GM19324 (cell line): Measurements from ENCODE around the gene CALN1.
"Not testable (repeated sequence)": the region's sequence is repeated elsewhere in the genome, so short reads cannot be mapped to it uniquely, and the experiment has no call there.

Experiments used
- ATAC-seq: cut with Tn5 transposase; IDR thresholded peaks from one replicate; pipeline ENCODE4 v1.9.1; 2021; ENCODE audit warnings: mild to moderate bottlenecking, moderate library complexity; ENCODE audit not compliant: unreplicated experiment, low FRiP score

Gene CALN1

GRCh38 chr7:72412121-72412618 lies at the start of gene CALN1:
Gene CALN1 (minus strand): TSS chr7:72412338.
- ATAC-seq = not testable (repeated sequence)

GRCh38 chr7:72453471-72453870 lies 41.3 kb upstream of the CALN1 start:
- no peak for ATAC-seq

DNA sequence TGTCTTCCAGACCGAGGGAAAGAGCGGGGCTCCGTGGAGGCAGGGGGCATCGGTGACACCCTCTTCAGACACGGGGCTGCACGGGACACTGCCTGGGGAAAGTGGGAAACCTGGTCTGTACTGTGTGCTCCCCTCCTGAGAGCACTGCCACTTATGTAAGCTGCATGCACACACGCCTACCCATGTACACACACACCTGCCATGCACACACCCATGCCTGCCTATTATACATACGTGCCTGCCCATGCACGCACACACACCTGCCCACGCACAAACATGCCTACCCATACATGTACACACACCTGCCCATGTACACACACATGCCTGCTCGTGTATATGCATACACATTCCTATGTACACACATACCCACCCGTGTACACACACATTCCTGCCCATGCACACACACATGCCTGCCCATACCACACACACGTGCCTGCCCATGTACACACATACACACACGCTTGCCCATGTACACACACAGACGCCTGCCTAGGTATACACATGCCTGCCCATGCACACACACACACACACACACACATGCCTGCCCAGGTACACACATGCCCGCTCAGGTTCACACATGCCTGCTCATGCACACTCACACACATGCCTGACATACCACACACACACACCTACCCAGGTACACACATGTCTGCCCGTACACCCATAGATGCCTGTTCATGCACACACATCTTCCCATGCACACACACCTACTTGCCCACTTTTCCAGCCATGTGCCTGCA lies 35.5 kb upstream of the CALN1 start:
- ATAC-seq = no peak

DNA sequence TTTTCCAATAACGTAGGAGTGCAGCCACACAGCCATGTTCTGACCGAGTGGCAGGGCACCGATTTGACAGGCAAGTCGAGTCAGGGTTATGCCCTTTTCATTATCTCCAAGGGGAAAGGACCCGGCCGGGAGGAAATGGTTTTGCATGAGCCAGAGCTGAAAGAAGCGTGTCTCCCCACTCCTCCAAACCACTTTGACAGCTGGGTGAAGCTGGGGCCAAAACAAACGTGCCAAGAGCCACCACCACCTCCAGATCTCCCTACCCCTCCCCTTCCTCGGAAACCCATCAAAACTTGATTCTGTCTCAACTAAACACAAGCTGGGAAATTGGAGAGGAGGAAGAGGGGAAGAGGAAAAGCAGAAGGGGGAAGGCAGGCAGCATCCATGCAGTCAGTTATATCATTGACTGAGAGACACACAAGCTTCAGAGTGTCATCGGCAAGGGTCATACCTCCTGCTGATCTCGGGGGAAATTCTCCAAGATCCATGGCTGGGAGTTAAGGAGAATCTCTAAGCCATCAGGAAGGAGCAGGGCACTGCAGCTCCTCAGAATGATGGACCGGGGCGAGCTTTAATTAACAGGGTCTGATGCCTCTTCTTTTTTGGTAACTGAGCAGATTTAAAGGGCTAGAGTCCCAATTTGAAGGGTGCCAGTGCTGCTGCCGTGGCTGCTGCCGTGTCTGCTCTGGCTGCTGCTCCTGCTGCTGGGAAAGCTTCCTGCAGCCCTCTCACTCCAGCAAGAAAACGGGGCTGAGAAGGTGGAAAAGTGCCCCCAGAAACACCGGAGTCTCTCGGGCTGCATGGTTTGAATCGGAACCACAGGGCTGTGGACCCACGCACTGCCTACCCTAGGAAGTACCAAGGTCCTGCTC lies 34.7 kb upstream of the CALN1 start:
- ATAC-seq = no peak

- ATAC-seq = no peak
These were observed 34.0 kb upstream of the CALN1 start for GRCh38 chr7:72446131-72446530.

DNA sequence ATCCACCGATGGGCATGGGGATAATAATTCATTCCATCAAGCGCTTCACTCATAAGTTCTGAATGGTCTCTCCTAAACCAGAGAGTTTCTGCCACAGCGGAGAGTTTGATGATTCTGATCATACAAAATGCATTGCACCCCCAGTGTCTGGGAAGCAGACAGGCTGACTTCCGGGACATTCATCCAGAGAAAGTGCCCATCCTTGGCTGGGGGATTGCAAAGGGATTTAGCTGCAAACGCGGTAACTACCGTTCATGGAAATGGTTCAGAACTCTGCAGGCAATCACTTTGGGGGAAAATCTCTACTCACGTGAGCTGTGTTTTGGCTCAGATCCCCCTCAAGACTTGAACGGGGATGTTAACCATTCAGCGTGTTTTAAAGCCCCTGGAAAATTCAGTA lies 33.4 kb upstream of the CALN1 start:
- no peak for ATAC-seq

- ATAC-seq = no peak
These were observed 32.9 kb upstream of the CALN1 start for GRCh38 chr7:72445075-72445474.

DNA sequence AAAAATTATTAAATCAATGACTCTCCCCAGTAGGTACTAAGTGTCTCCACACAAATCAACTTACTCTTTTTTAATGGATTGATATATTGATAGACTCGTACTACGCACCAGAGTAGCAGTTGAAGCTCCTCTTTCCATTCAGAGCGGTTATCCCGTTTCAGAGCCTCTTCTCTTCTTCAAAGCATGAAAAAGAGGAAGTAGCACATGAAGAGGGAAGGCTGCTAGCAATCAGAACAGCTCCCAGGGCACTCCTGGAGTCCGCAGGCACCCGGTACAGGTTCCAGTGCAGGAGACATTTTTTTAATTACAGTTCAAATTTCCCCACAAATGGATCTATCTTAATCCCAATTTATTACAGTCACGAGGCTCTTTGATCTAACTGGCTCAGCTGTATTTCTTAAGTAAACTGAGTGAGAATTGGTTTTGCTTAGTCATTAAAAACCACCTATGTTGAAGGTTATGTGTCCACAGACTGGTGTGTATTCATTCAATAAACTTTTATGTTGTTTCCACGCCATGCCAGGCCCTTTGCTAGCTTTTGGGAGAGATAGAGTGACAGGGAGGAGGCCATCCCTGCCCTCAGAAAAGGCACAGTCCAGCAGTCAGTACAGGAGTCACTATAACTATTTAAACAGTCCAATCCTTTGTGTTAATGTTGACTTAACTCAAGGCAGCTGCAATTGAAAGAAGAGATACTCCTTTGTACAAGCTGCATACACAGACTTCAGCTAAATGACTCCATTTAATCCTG lies 32.1 kb upstream of the CALN1 start:
- no peak for ATAC-seq

- ATAC-seq = no peak
These were observed 29.7 kb upstream of the CALN1 start for GRCh38 chr7:72441791-72442190.

DNA sequence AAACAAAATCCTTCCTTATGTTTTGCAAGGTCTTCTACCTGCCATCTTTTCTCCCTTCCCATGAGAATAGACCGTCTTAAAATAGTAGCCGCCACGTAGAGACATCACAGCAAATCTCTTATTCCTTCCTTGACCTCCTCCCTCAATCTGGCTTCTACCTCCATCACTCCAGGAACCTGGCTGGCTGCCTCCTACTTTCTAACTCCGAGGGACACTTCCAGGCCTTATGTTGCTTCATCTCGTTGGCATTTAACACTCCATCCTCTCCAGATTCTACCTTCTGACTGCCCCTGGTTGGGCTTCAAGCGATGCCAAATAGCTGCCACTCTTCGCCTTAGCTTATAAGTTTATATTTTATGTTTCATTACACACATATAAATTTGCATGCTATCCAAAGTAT lies 26.4 kb upstream of the CALN1 start:
- no peak for ATAC-seq

GRCh38 chr7:72437610-72438009 lies 25.5 kb upstream of the CALN1 start:
- no peak for ATAC-seq

DNA sequence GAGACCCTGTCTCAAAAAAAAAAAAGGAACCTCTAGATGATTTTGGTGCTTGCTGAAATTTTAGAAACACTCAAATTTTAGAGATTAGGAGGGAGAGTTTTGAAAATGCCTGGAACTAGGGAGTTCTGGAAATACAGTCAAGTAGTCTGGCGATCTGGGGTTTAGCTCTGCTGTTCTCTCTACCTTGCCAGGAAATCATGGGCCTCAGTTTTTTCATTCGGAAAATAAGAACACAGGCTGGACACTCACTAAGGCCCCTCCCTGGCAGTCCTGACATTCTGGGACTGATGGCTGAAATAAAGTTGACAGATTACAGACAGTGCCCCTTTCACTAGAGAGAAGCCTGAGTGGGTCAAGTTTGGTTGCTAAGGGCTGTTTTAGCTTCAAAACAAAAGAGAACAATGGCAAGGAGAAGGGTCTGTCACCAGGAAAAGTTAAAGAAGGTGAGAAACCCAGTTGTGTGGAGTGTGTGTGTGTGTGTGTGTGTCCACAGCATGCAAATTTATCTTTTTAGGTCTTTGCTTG lies 25.0 kb upstream of the CALN1 start:
- no peak for ATAC-seq

DNA sequence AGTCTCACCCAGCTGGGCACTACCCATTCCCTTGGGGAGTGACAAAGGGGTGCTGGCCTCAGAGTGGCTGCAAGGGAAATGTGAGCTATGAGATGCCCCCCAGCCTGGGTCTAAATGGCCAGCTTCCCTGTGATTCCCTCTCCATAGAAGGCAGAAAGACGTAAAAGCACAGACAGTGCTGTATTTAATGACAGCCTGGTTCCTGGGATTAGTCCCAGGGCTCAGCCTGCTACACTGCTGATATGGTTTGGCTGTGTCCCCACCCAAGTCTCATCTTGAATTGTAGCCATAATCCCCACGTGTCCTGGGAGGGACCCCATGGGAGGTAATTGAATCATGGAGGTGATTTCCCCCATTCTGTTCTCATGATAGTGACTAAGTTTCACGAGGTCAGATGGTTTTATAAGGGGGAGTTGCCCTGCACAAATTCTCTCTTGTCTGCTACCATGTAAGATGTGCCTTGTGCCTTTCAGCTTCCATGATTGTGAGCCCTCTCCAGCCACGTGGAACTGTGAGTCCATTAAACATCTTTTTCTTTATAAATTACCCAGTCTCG lies 23.9 kb upstream of the CALN1 start:
- no peak for ATAC-seq

GRCh38 chr7:72435366-72435765 lies 23.2 kb upstream of the CALN1 start:
- ATAC-seq = no peak

GRCh38 chr7:72430531-72430930 lies 18.4 kb upstream of the CALN1 start:
- no peak for ATAC-seq

- no peak for ATAC-seq
These were observed 17.2 kb upstream of the CALN1 start for GRCh38 chr7:72429316-72429715.

- ATAC-seq = no peak
These were observed 4.7 kb upstream of the CALN1 start for GRCh38 chr7:72416846-72417245.

GRCh38 chr7:72415586-72415985 lies 3.4 kb upstream of the CALN1 start:
- no peak for ATAC-seq

GRCh38 chr7:72413886-72414285 lies 1.7 kb upstream of the CALN1 start:
- no peak for ATAC-seq

- no peak for ATAC-seq
These were observed 1.2 kb upstream of the CALN1 start for GRCh38 chr7:72413290-72413689.
